PC-3 (cell line): ENCODE measurements around the gene JADE2.

Experiments used
- EZH2 ChIP-seq: fragments of 300-600 bp; sonication (generic); IDR thresholded peaks from one replicate; pipeline ENCODE4 v1.6.1; 2017; ENCODE audit warnings: antibody characterized with exemption, mild to moderate bottlenecking, low read length; ENCODE audit not compliant: unreplicated experiment
- EZH2phosphoT487 ChIP-seq: fragments of 300-600 bp; sonication (generic); IDR thresholded peaks from 2 replicates; pipeline ENCODE4 v1.6.1; 2018; ENCODE audit warnings: mild to moderate bottlenecking, antibody characterized with exemption, low read length, borderline replicate concordance
- TF ChIP-seq, protein P1 (sequence below): fragments of 300-600 bp; sonication (generic); conservative IDR thresholded peaks from 2 replicates; pipeline ENCODE4 v1.5.1; 2017; ENCODE audit warnings: antibody characterized with exemption, low read depth, mild to moderate bottlenecking, low read length

DNA sequence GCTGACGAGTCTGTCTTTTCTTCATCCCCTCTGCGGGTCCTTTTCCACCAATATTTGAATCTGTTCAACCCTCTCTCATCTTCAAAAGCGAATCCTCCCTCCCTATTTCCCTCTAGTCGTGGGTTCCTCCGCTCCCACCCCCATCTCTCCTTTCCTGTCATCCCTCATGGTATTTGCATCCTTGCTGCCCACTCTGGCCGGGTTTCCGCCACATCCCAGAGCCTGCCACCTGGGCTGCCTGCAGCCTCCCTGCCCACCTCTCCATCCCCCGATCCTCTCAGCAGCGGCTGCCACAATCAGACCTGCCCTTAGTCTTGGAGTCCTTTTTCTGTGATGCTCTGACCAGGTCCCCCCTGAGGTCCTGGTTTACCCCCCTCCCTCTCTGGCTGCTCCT lies 44.9 kb downstream of the JADE2 start:
- TF ChIP-seq, protein P1, sequence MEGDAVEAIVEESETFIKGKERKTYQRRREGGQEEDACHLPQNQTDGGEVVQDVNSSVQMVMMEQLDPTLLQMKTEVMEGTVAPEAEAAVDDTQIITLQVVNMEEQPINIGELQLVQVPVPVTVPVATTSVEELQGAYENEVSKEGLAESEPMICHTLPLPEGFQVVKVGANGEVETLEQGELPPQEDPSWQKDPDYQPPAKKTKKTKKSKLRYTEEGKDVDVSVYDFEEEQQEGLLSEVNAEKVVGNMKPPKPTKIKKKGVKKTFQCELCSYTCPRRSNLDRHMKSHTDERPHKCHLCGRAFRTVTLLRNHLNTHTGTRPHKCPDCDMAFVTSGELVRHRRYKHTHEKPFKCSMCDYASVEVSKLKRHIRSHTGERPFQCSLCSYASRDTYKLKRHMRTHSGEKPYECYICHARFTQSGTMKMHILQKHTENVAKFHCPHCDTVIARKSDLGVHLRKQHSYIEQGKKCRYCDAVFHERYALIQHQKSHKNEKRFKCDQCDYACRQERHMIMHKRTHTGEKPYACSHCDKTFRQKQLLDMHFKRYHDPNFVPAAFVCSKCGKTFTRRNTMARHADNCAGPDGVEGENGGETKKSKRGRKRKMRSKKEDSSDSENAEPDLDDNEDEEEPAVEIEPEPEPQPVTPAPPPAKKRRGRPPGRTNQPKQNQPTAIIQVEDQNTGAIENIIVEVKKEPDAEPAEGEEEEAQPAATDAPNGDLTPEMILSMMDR: no peak
- TF ChIP-seq EZH2 (no peak), EZH2phosphoT487 (no peak)
